ENCODE results near the gene F11R.

DNA sequence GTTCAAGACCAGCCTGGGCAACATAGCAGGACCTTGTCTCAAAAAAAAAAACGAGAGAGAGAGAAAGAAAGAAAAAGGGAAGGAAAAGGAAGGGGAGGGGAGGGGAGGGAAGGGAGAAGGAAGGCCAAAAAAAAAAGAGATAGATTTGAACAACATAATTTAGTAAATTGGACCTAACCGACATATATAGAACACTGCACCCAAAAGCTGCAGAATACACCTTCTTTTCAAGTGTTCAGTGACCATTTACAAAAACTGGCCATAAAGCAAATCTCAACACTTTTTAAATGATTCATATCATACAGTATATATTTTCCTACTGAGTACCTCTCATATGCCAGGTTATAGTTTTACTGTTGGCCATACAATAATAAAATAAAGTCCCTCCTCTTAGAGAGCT, 10.9 kb upstream of the F11R start:
- TF ChIP-seq CTCF (IDR thresholded peaks at IDR 0.05) (no peak), ZFX (IDR thresholded peaks at IDR 0.05; ENCODE audit: borderline replicate concordance) (no peak)

Measured in 22Rv1 (cell line).